ENCODE results near the gene SBF2. TPM values are rescaled to one million over a fixed set of nuclear protein-coding genes. Genes with fewer than 3 reads are reported as not detected.
A peak's percentile ranks its signal among the peaks of the same experiment; 100 is the strongest.
"Not testable (repeated sequence)": the region's sequence is repeated elsewhere in the genome, so short reads cannot be mapped to it uniquely, and the experiment has no call there.

The SBF2 gene
- polyA plus RNA-seq, 5 donors, result 40.8 to 61.2 (median 50.1) TPM

- peak; percentile 23 to 35 for DNase-seq
Measured at GRCh38 chr11:10208131-10208575, 85.9 kb downstream of the SBF2 start.

GRCh38 chr11:10205928-10206327 is 88.1 kb downstream of the SBF2 start:
- DNase-seq, result no peak

GRCh38 chr11:10204021-10204420 is 90.0 kb downstream of the SBF2 start:
- no peak for DNase-seq

- no peak for DNase-seq
Measured at GRCh38 chr11:10201343-10201742, 92.7 kb downstream of the SBF2 start.

GRCh38 chr11:10197091-10197490 is 96.9 kb downstream of the SBF2 start:
- no peak for DNase-seq

- DNase-seq, result no peak
Measured at GRCh38 chr11:10192036-10192435, 102.0 kb downstream of the SBF2 start.

GRCh38 chr11:10181811-10182210 is 112.2 kb downstream of the SBF2 start:
- peak in 1 of 2 donors; percentile 6 for DNase-seq

GRCh38 chr11:10164621-10165020 is 129.4 kb downstream of the SBF2 start:
- DNase-seq, result no peak

GRCh38 chr11:10162222-10162621 is 131.8 kb downstream of the SBF2 start:
- DNase-seq, result no peak

GRCh38 chr11:10160350-10160749 is 133.7 kb downstream of the SBF2 start:
- DNase-seq, result no peak

- DNase-seq, result no peak
Measured at GRCh38 chr11:10158461-10158860, 135.6 kb downstream of the SBF2 start.

- DNase-seq, result no peak
Measured at GRCh38 chr11:10155793-10156490, 138.1 kb downstream of the SBF2 start.

GRCh38 chr11:10150800-10151199 is 143.2 kb downstream of the SBF2 start:
- DNase-seq, result no peak

GRCh38 chr11:10149553-10149952 is 144.5 kb downstream of the SBF2 start:
- no peak for DNase-seq

GRCh38 chr11:10147195-10147594 is 146.8 kb downstream of the SBF2 start:
- DNase-seq, result no peak

GRCh38 chr11:10144954-10145353 is 149.1 kb downstream of the SBF2 start:
- DNase-seq, result no peak

- no peak for DNase-seq
Measured at GRCh38 chr11:10139656-10140055, 154.4 kb downstream of the SBF2 start.

GRCh38 chr11:10139143-10139542 is 154.9 kb downstream of the SBF2 start:
- DNase-seq, result no peak

- no peak for DNase-seq
Measured at GRCh38 chr11:10134975-10135481, 159.0 kb downstream of the SBF2 start.

GRCh38 chr11:10134226-10134625 is 159.8 kb downstream of the SBF2 start:
- not testable (repeated sequence) for DNase-seq

GRCh38 chr11:10133251-10133650 is 160.8 kb downstream of the SBF2 start:
- not testable (repeated sequence) for DNase-seq

GRCh38 chr11:10130875-10131274 is 163.1 kb downstream of the SBF2 start:
- DNase-seq, result no peak

GRCh38 chr11:10129184-10129583 is 164.8 kb downstream of the SBF2 start:
- not testable (repeated sequence) for DNase-seq
